SU-DHL-6 (cell line): ENCODE data around the gene ARID4A.
"Not testable (repeated sequence)": the region's sequence is repeated elsewhere in the genome, so short reads cannot be mapped to it uniquely, and the experiment has no call there.

Source experiments
- H2AFZ ChIP-seq: fragments of 200-600 bp; sonication (generic); 2 replicates; pipeline ENCODE4 v1.6.1; 2014; ENCODE audit warnings: low read depth, mild to moderate bottlenecking, moderate library complexity, mixed read lengths, antibody characterized with exemption, low read length; ENCODE audit not compliant: severe bottlenecking
- H3F3A ChIP-seq: fragments of 200-600 bp; shearing (Covaris generic); 2 replicates; pipeline ENCODE4 v1.6.0; 2016; ENCODE audit warnings: antibody characterized with exemption, mild to moderate bottlenecking; ENCODE audit not compliant: insufficient read depth
- H3K27ac ChIP-seq: fragments of 200-600 bp; sonication (generic); 2 replicates; pipeline ENCODE4 v1.5.1; 2016; ENCODE audit warnings: low read depth, mild to moderate bottlenecking, low read length, moderate library complexity, mixed read lengths
- H3K27me3 ChIP-seq: fragments of 200-600 bp; sonication (generic), shearing (Covaris generic); 2 replicates; pipeline ENCODE4 v1.6.0; 2014; ENCODE audit warnings: mild to moderate bottlenecking, low read length
- H3K36me3 ChIP-seq: fragments of 200-600 bp; sonication (generic); 2 replicates; pipeline ENCODE4 v1.6.1; 2014; ENCODE audit warnings: mild to moderate bottlenecking, low read length, mixed read lengths
- H3K4me2 ChIP-seq: fragments of 300-600, 200-600 bp; shearing (Covaris generic), sonication (generic); 2 replicates; pipeline ENCODE4 v1.6.0; 2014; ENCODE audit warnings: low read length, low read depth, mild to moderate bottlenecking; ENCODE audit not compliant: poor library complexity, severe bottlenecking
- H3K4me3 ChIP-seq: fragments of 200-600 bp; sonication (generic); 2 replicates; pipeline ENCODE4 v1.5.1; 2014; ENCODE audit warnings: antibody characterized with exemption, low read length, mild to moderate bottlenecking, mixed read lengths; ENCODE audit not compliant: insufficient read depth, poor library complexity, severe bottlenecking
- H3K79me2 ChIP-seq: fragments of 200-600 bp; sonication (generic); 2 replicates; pipeline ENCODE4 v1.6.1; 2014; ENCODE audit warnings: mild to moderate bottlenecking, low read length, moderate library complexity; ENCODE audit not compliant: insufficient read depth
- H3K9ac ChIP-seq: fragments of 200-600 bp; sonication (generic); 2 replicates; pipeline ENCODE4 v1.7.0; 2014; ENCODE audit warnings: mild to moderate bottlenecking, low read length
- H3K9me2 ChIP-seq: fragments of 200-600 bp; sonication (generic); replicated peaks from 2 replicates; pipeline ENCODE4 v1.6.1; 2014; ENCODE audit warnings: low read length; ENCODE audit not compliant: insufficient read depth
- H3K9me3 ChIP-seq: fragments of 200-600 bp; sonication (generic); 2 replicates; pipeline ENCODE4 v1.6.1; 2014; ENCODE audit warnings: low read length, mixed read lengths; ENCODE audit not compliant: insufficient read depth
- H4K20me1 ChIP-seq: fragments of 200-600 bp; sonication (generic); 2 replicates; pipeline ENCODE4 v1.6.1; 2014; ENCODE audit warnings: low read depth, mild to moderate bottlenecking, antibody characterized with exemption, low read length, moderate library complexity, mixed read lengths
- EZH2phosphoT487 ChIP-seq: fragments of 200-600 bp; sonication (generic), shearing (Covaris generic); conservative IDR thresholded peaks from 2 replicates; pipeline ENCODE4 v1.6.1; 2018; ENCODE audit warnings: mild to moderate bottlenecking, antibody characterized with exemption, low read length, moderate library complexity, mixed read lengths
- TF ChIP-seq, protein P1 (sequence below): fragments of 200-600 bp; sonication (generic); IDR thresholded peaks from one replicate; pipeline ENCODE4 v1.5.1; 2017; ENCODE audit warnings: antibody characterized with exemption, mild to moderate bottlenecking, low read length, moderate library complexity; ENCODE audit not compliant: insufficient read depth, poor library complexity, severe bottlenecking

The ARID4A gene

DNA sequence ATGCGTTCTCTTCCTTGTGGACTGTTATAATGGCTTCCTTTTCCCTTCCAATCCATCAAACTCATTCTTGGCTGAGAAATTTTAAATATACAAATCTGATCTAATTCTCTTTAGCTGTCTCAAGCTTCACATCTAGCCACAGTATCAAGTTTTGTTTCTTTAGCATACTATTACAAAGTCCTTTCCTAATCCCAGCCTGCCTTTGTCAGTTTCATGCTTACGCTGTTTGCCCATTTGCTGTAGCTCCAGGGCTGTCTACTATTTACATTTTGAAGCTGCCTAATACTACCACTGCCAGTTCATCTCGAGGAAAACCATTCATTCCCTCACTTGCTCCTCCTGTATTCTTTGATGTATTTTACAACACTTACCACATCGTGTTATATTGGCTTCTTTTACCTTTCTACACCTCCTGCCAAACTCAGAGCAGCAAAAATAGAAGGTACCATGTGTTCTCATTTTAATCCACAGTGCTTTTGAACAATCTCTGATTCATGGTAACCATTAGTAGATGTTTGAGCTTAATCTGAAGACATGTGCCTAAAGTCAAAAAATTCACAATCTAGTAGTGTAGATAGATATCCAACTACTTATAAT, 42.9 kb downstream of the ARID4A start:
- TF ChIP-seq EZH2phosphoT487 = no peak
- TF ChIP-seq, protein P1, sequence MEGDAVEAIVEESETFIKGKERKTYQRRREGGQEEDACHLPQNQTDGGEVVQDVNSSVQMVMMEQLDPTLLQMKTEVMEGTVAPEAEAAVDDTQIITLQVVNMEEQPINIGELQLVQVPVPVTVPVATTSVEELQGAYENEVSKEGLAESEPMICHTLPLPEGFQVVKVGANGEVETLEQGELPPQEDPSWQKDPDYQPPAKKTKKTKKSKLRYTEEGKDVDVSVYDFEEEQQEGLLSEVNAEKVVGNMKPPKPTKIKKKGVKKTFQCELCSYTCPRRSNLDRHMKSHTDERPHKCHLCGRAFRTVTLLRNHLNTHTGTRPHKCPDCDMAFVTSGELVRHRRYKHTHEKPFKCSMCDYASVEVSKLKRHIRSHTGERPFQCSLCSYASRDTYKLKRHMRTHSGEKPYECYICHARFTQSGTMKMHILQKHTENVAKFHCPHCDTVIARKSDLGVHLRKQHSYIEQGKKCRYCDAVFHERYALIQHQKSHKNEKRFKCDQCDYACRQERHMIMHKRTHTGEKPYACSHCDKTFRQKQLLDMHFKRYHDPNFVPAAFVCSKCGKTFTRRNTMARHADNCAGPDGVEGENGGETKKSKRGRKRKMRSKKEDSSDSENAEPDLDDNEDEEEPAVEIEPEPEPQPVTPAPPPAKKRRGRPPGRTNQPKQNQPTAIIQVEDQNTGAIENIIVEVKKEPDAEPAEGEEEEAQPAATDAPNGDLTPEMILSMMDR = no peak
- Histone ChIP-seq H2AFZ (no peak overlapping the region), H3K27ac (no peak overlapping the region), H4K20me1 (no peaks in the 10 kb centered on the region), H3K36me3 (peaks cover 7% of the 10 kb centered on the region; the same call in 1 of the 2 replicates), H3K9me2 (no peaks in the 10 kb centered on the region), H3F3A (no peaks in the 10 kb centered on the region), H3K9me3 (no peaks in the 10 kb centered on the region), H3K79me2 (no peaks in the 10 kb centered on the region), H3K4me3 (no peak overlapping the region), H3K9ac (no peak overlapping the region), H3K27me3 (no peaks in the 10 kb centered on the region), H3K4me2 (no peak overlapping the region)

DNA sequence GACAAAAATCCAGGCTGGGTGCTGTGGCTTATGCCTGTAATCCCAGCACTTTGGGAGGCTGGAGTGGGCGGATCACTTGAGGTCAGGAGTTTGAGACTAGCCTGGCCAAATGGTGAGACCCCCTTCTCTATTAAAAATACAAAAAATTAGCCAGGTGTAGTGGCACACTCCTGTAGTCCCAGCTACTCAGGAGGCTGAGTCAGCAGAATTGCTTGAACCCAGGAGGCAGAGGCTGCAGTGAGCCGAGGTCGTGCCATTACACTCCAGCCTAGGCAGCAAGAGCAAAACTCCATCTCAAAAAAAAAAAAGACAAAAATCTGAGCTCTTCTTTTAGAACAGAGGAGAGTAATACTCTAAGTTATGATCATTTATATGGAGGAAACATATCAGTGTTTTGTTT, 45.2 kb downstream of the ARID4A start:
- H3K4me2 ChIP-seq, H3K79me2 ChIP-seq, H3K27ac ChIP-seq, H3K9me2 ChIP-seq, H3K27me3 ChIP-seq, H3K9me3 ChIP-seq, H3F3A ChIP-seq, H3K9ac ChIP-seq, H4K20me1 ChIP-seq, H2AFZ ChIP-seq, H3K4me3 ChIP-seq: not testable (repeated sequence)
- H3K36me3 ChIP-seq = peaks cover 26% of the 10 kb centered on the region; the same call in 1 of the 2 replicates

DNA sequence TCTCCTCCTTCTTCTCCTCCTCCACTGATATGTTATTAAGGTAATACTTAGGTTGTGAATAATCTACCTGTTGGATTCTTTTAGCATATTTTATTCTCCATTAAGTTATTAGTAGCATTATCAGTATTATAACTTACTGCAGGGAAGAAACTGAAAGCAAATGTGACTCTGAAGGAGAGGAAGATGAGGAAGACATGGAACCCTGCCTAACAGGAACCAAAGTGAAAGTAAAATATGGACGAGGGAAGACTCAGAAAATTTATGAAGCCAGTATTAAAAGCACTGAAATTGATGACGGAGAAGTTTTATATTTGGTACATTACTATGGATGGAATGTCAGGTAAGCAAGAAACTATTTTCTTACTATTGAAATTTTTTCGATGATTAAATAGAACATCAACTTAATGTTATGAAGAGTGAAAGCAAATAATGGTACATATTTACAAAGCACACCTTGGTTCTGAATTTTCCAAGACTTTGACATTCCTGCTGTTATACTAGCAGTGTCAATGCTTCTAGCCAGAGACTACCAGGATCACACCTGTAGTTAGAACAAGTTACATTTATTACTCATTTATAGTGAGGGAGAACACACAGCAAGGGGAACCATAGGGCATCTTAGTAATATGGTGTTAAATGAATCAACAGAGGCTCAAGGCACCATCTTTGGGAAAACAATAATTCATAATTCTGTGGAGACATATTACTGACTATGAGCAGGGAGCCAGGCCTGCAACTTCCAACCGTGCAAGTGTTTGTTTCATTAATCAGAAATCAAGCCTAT, 55.4 kb downstream of the ARID4A start:
- Histone ChIP-seq H4K20me1 (no peaks in the 10 kb centered on the region), H3K36me3 (peaks cover 43% of the 10 kb centered on the region), H3K79me2 (no peaks in the 10 kb centered on the region), H2AFZ (no peak overlapping the region), H3K9me2 (no peaks in the 10 kb centered on the region), H3K27me3 (no peaks in the 10 kb centered on the region), H3K4me3 (no peak overlapping the region), H3F3A (peaks cover 5% of the 10 kb centered on the region; the same call in 1 of the 2 replicates), H3K4me2 (no peak overlapping the region), H3K9me3 (no peaks in the 10 kb centered on the region), H3K27ac (no peak overlapping the region), H3K9ac (no peak overlapping the region)
- TF ChIP-seq, protein P1 = no peak
- TF ChIP-seq EZH2phosphoT487 = no peak

DNA sequence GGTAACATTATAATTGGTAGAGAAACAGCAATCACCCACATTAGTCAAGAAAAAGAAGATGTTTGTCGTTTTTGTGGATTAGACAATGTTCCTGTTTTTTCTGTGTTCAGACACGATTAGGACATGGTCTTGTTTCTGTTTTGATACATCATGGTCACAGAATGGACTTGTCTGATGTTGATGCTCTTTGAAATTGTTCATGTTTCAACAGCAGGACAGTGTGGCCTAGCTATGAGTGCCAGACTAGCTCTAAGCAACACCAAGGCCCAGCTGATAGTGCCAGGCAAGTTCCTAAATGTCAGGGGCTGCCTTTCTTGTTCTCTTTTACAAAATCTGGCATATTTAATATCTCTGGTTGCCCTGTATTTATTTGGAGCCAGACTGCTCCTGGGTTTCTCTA, 56.5 kb downstream of the ARID4A start:
- TF ChIP-seq, protein P1 = no peak
- no peak for TF ChIP-seq EZH2phosphoT487
- H4K20me1 ChIP-seq = no peaks in the 10 kb centered on the region
- H3K9me2 ChIP-seq = no peaks in the 10 kb centered on the region
- H3K79me2 ChIP-seq = no peaks in the 10 kb centered on the region
- H3K27ac ChIP-seq = no peak overlapping the region
- peaks cover 5% of the 10 kb centered on the region; the same call in 1 of the 2 replicates for H3F3A ChIP-seq
- no peak overlapping the region for H3K4me3 ChIP-seq
- no peaks in the 10 kb centered on the region for H3K9me3 ChIP-seq
- H2AFZ ChIP-seq = no peak overlapping the region
- H3K4me2 ChIP-seq = no peak overlapping the region
- H3K9ac ChIP-seq = no peak overlapping the region
- H3K36me3 ChIP-seq = peaks cover 38% of the 10 kb centered on the region
- H3K27me3 ChIP-seq = no peaks in the 10 kb centered on the region
